ENCODE measurements around the gene RMND5A. TPM values are rescaled to one million over a fixed set of nuclear protein-coding genes. Genes with fewer than 3 reads are reported as not detected.
"Not testable (repeated sequence)": the region's sequence is repeated elsewhere in the genome, so short reads cannot be mapped to it uniquely, and the experiment has no call there.

The RMND5A gene
- total RNA-seq, 1 donor from 2014 or later: 32.1 TPM

GRCh38 chr2:86704459-86704971 lies 15.6 kb upstream of the RMND5A start:
- ATAC-seq: peak; percentile 42 to 71

GRCh38 chr2:86706220-86706619 lies 13.9 kb upstream of the RMND5A start:
- no peaks in the 10 kb centered on the region for H3K4me1 ChIP-seq
- intact Hi-C loops (cut with DNase I): no loop called here
- TF ChIP-seq CTCF (IDR thresholded peaks at IDR 0.05): no peak
- ATAC-seq: no peak
- no peak for DNase-seq
- no peak overlapping the region for H3K27ac ChIP-seq
- no peaks in the 10 kb centered on the region for H3K9me3 ChIP-seq
- H3K4me3 ChIP-seq: no peak overlapping the region
- H3K27me3 ChIP-seq (ENCODE audit: low read depth): no peaks in the 10 kb centered on the region
- no peaks in the 10 kb centered on the region for H3K36me3 ChIP-seq

More at GRCh38 chr2:86704459-86704971, 15.6 kb upstream of the RMND5A start:
- H3K4me1 ChIP-seq: no peaks in the 10 kb centered on the region
- H3K9me3 ChIP-seq: no peaks in the 10 kb centered on the region
- no peak for DNase-seq
- H3K27me3 ChIP-seq (ENCODE audit: low read depth): no peaks in the 10 kb centered on the region
- intact Hi-C loops (cut with DNase I): no loop called here
- H3K27ac ChIP-seq: no peak overlapping the region
- no peaks in the 10 kb centered on the region for H3K36me3 ChIP-seq
- TF ChIP-seq CTCF (IDR thresholded peaks at IDR 0.05): no peak
- no peak overlapping the region for H3K4me3 ChIP-seq

GRCh38 chr2:86706935-86707334 lies 13.2 kb upstream of the RMND5A start:
- intact Hi-C loops (cut with DNase I): no loop called here
- ATAC-seq (no peak), DNase-seq (no peak)
- Histone ChIP-seq H3K27ac (no peak overlapping the region), H3K4me3 (no peak overlapping the region), H3K4me1 (no peaks in the 10 kb centered on the region), H3K27me3 (ENCODE audit: low read depth) (no peaks in the 10 kb centered on the region), H3K9me3 (no peaks in the 10 kb centered on the region), H3K36me3 (no peaks in the 10 kb centered on the region)
- TF ChIP-seq CTCF (IDR thresholded peaks at IDR 0.05): no peak

GRCh38 chr2:86708126-86708525 lies 12.0 kb upstream of the RMND5A start:
- H3K36me3 ChIP-seq; DNase-seq; H3K27me3 ChIP-seq (ENCODE audit: low read depth); H3K4me3 ChIP-seq; ATAC-seq; H3K4me1 ChIP-seq; H3K9me3 ChIP-seq; H3K27ac ChIP-seq; intact Hi-C loops (cut with DNase I): not testable (repeated sequence)

DNA sequence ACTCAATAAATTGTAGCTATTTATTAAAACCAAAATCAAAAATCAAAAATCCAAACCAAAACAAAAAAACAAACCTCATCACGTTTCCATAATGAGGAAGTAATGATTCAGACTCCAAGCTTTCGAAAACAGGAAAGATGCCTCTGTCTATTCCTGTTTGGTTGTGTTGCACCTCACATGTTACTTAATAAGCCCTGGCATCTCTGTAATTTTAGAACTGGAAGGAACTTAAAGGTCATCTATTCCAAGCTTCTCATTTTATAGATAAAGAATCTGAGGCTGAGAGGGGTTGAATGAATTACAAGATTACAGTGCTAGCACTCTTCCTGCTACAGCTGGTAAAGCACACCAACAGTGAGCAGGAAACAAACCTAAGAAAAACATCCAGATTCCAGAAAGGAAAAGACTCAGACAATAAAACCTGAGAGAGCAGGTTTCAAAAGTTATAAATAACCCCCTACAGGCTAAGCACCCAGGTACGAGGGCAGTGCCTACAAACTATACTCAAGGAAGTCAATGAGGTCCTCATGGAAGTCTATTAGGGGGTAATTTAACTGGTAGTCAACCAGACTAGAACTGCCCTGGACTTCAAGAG lies 5.4 kb upstream of the RMND5A start:
- ATAC-seq; H3K4me1 ChIP-seq; H3K4me3 ChIP-seq; intact Hi-C loops (cut with DNase I); H3K27ac ChIP-seq; H3K36me3 ChIP-seq; H3K9me3 ChIP-seq; DNase-seq; H3K27me3 ChIP-seq (ENCODE audit: low read depth): not testable (repeated sequence)

GRCh38 chr2:86719263-86719636 lies 841 bp upstream of the RMND5A start:
- ATAC-seq: peak; percentile 68 to 70
- H3K9me3 ChIP-seq; DNase-seq; H3K36me3 ChIP-seq; H3K27me3 ChIP-seq (ENCODE audit: low read depth); H3K4me1 ChIP-seq; intact Hi-C loops (cut with DNase I): not testable (repeated sequence)
- Histone ChIP-seq H3K4me3 (peak overlapping the region; percentile 67), H3K27ac (peak overlapping the region; percentile 86)

DNA sequence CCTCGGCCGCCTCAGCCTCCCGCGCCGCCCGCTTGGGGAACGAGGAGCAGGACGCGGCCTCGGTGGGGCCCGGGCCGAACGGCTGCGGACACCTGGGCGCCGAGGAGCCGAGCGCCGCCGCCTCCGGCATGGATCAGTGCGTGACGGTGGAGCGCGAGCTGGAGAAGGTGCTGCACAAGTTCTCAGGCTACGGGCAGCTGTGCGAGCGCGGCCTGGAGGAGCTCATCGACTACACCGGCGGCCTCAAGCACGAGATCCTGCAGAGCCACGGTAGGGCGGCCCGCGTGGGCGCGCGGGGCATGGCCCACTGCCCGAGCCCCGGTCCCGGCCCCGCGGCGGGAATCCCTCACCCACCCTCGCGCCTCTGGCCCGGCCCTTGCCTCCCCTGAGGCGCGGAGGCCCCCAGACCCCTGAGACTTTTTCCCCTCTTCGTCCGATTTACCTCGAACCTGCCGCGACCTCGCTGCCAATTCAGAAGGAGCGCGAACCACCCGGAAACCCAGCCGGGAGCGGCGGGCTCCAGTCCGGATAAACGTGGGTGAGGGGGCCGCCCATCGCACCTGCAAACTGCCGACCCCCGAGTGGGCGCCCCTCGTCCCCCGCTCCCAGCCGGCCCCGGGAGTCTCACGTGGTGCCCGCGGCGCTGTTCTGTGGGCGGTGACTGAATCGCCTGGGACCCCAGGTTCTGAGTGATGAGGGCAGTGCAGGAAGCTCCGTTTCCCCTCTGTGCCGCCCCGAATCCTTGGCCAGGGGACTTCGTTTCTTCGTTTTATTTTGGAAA lies 639 bp downstream of the RMND5A start:
- H3K9me3 ChIP-seq; H3K4me1 ChIP-seq; H3K36me3 ChIP-seq; intact Hi-C loops (cut with DNase I); H3K27me3 ChIP-seq (ENCODE audit: low read depth): not testable (repeated sequence)
- ATAC-seq: peak; percentile 2 to 23
- Histone ChIP-seq H3K4me3 (peak overlapping the region; percentile 67), H3K27ac (peak overlapping the region; percentile 86)
- peak; percentile 71 for DNase-seq

GRCh38 chr2:86725706-86726105 lies 5.6 kb downstream of the RMND5A start:
- H3K36me3 ChIP-seq; H3K4me3 ChIP-seq; ATAC-seq; DNase-seq; H3K4me1 ChIP-seq; H3K9me3 ChIP-seq; H3K27ac ChIP-seq; H3K27me3 ChIP-seq (ENCODE audit: low read depth); intact Hi-C loops (cut with DNase I): not testable (repeated sequence)

GRCh38 chr2:86732040-86732525 lies 12.0 kb downstream of the RMND5A start:
- DNase-seq; H3K27me3 ChIP-seq (ENCODE audit: low read depth); H3K4me1 ChIP-seq; H3K4me3 ChIP-seq; intact Hi-C loops (cut with DNase I); H3K27ac ChIP-seq; ATAC-seq; H3K36me3 ChIP-seq; H3K9me3 ChIP-seq: not testable (repeated sequence)

GRCh38 chr2:86732837-86733236 lies 12.7 kb downstream of the RMND5A start:
- H3K9me3 ChIP-seq; intact Hi-C loops (cut with DNase I); DNase-seq; H3K27ac ChIP-seq; H3K27me3 ChIP-seq (ENCODE audit: low read depth); H3K36me3 ChIP-seq; H3K4me1 ChIP-seq; H3K4me3 ChIP-seq; ATAC-seq: not testable (repeated sequence)

DNA sequence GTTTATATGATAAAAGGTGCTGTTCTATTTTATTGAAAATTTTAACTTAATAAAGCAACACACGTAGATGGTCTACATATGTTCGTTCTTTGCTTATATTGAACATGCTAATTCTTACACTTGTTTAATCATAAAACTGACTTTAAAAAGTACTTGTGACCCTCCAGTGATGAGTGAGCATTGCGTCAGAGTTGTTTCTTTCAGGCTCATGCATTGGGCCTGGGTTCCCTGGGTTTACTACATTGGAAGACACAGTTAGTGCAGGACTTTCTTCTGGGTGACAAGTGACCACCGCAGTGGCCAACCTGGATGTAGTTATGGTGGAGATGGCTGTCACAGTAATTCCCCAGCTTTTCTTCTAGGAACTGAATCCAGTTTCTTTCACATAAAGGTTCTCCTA lies 13.4 kb downstream of the RMND5A start:
- DNase-seq; ATAC-seq; H3K9me3 ChIP-seq; H3K4me3 ChIP-seq; H3K4me1 ChIP-seq; H3K36me3 ChIP-seq; H3K27me3 ChIP-seq (ENCODE audit: low read depth); H3K27ac ChIP-seq; intact Hi-C loops (cut with DNase I): not testable (repeated sequence)

All from lower lobe of right lung (tissue), 2 donors.